Breast epithelium (tissue), 3 donors: ENCODE measurements around the gene SPATA16.

Experiments
- POLR2A ChIP-seq: fragments of 450-650 bp; IDR thresholded peaks from one replicate; pipeline ENCODE4 v1.6.1; 2016; ENCODE audit warnings: antibody characterized with exemption, mild to moderate bottlenecking, moderate library complexity
- POLR2AphosphoS5 ChIP-seq, 3 donors: sonication (generic); formaldehyde crosslinking; IDR thresholded peaks; one replicate each; pipeline ENCODE4 v1.6.1; 2017; ENCODE audit warnings: antibody characterized with exemption in 3 of 3

GRCh38 chr3:173000553-173000952 is 140.5 kb downstream of the SPATA16 start:
- TF ChIP-seq POLR2AphosphoS5 (IDR thresholded peaks at IDR 0.05) (no peak), POLR2A (no peak)
